Prostate gland (tissue), 2 donors: Measurements from ENCODE around the gene COIL. TPM values are rescaled to one million over a fixed set of nuclear protein-coding genes. Genes with fewer than 3 reads are reported as not detected.
"Not testable (repeated sequence)": the region's sequence is repeated elsewhere in the genome, so short reads cannot be mapped to it uniquely, and the experiment has no call there.

ENCODE experiments used
- DNase-seq: peaks from one replicate; pipeline ENCODE4 v3.0.0-alpha.2; 2019; ENCODE audit warnings: low spot score
- H3K27ac ChIP-seq, 2 donors: fragments of 200-600 bp; sonication (generic); 2 replicates each; pipeline ENCODE4 v1.5.1; 2017 to 2019
- H3K27me3 ChIP-seq: fragments of 200-600 bp; sonication (generic); replicated peaks from 2 replicates; pipeline ENCODE4 v1.5.1; 2019; ENCODE audit not compliant: insufficient read depth
- H3K36me3 ChIP-seq, 2 donors: fragments of 200-600 bp; sonication (generic); 1 replicate in 1 of 2; 2 replicates in 1 of 2; pipeline versions ENCODE4 v1.5.1 to v1.8.1; 2017 to 2019
- H3K4me1 ChIP-seq: fragments of 200-600 bp; sonication (generic); replicated peaks from 2 replicates; pipeline ENCODE4 v1.5.1; 2019
- H3K4me3 ChIP-seq, 2 donors: fragments of 200-600 bp; sonication (generic); 2 replicates each; pipeline ENCODE4 v1.5.1; 2017 to 2019
- H3K9me3 ChIP-seq: fragments of 200-600 bp; sonication (generic); 2 replicates; pipeline ENCODE4 v1.5.1; 2017
- POLR2A ChIP-seq: fragments of 450-650 bp; IDR thresholded peaks from one replicate; pipeline ENCODE4 v1.6.1; 2016; ENCODE audit warnings: antibody characterized with exemption, mild to moderate bottlenecking
- POLR2AphosphoS5 ChIP-seq: sonication (generic); formaldehyde crosslinking; IDR thresholded peaks from one replicate; pipeline ENCODE4 v1.6.1; 2017; ENCODE audit warnings: antibody characterized with exemption
- WGBS: methylation state at CpG from one replicate; pipeline ENCODE4 v1.1.5; 2018; 5-methylcytosine and 5-hydroxymethylcytosine counted together
- intact Hi-C: fragments of 100-400 bp; cut with DNase I; formaldehyde crosslinking; loops from one replicate; pipeline ENCODE4 v1.14.2; 2022
- total RNA-seq, 2 donors: library from RNA; depleted of rRNA; stranded (reverse); fragments of >200 nt; gene quantifications; one replicate each; pipeline ENCODE4 v1.1.0, GENCODE V29; 2016
- TF ChIP-seq, protein P1 (sequence below), 4 experiments: fragments of 200-600 bp in 2 of 4; fragments of 450-650 bp in 2 of 4; sonication (generic) in 2 of 4; IDR thresholded peaks; 1 replicate in 3 of 4; 2 replicates in 1 of 4; pipeline ENCODE4 v1.5.1; 2016 to 2019; ENCODE audit warnings: antibody characterized with exemption in 4 of 4, mild to moderate bottlenecking in 2 of 4, moderate library complexity in 2 of 4

COIL gene
- total RNA-seq, 2 donors from 2014 or later: 14.8 to 22.3 TPM

- no peaks in the 10 kb centered on the region for H3K27me3 ChIP-seq
- H3K9me3 ChIP-seq: no peaks in the 10 kb centered on the region
- WGBS: 94% methylated on average over 10 of the region's 10 CpGs
- H3K4me1 ChIP-seq: no peaks in the 10 kb centered on the region
- no peak for DNase-seq
- H3K4me3 ChIP-seq: no peak overlapping the region
- TF ChIP-seq POLR2A (no peak), POLR2AphosphoS5 (no peak)
- TF ChIP-seq, protein P1, sequence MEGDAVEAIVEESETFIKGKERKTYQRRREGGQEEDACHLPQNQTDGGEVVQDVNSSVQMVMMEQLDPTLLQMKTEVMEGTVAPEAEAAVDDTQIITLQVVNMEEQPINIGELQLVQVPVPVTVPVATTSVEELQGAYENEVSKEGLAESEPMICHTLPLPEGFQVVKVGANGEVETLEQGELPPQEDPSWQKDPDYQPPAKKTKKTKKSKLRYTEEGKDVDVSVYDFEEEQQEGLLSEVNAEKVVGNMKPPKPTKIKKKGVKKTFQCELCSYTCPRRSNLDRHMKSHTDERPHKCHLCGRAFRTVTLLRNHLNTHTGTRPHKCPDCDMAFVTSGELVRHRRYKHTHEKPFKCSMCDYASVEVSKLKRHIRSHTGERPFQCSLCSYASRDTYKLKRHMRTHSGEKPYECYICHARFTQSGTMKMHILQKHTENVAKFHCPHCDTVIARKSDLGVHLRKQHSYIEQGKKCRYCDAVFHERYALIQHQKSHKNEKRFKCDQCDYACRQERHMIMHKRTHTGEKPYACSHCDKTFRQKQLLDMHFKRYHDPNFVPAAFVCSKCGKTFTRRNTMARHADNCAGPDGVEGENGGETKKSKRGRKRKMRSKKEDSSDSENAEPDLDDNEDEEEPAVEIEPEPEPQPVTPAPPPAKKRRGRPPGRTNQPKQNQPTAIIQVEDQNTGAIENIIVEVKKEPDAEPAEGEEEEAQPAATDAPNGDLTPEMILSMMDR (IDR thresholded peaks at IDR 0.05): no peak
- H3K36me3 ChIP-seq: peaks cover 3 to 5% of the 10 kb centered on the region in 2 donors
- intact Hi-C loops: loop anchor here (10.0 kb wide), 1 partner anchor 229 kb away; no protein-coding TSS in a partner anchor
- H3K27ac ChIP-seq: no peak overlapping the region
Observed at GRCh38 chr17:56943505-56944125, 17.2 kb downstream of the COIL start.

DNA sequence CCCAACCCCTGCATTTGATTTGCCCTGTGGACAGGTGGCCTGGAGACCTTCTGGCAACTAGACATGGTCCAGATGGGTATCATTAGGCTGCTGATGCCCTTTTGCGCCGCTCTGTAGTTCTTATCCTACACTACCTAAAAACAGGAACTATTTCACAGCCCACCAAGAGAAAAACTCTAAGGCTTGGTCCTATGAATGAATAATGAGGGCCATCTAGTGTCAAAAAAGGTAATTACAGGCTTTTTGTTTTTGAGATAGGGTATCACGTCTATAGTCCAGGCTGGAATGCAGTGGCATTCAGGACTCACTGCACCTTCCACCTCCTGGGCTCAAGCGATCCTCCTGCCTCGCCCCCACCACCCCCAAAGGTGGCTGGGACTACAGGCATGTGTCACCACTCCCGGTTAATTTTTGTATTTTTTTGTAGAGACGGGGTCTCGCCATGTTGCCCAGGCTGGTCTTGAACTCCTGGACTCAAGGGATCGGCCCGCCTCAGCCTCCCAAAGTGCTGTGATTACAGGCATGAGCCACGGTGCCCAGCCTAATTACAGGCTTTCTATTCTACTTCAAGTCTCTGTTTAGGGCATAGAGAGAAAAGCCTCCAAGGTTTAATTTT, 20.9 kb downstream of the COIL start:
- TF ChIP-seq, protein P1 (IDR thresholded peaks at IDR 0.05): peak; percentile 38 to 75 (median 68)
- TF ChIP-seq POLR2A (no peak), POLR2AphosphoS5 (no peak)
- Histone ChIP-seq H3K4me1 (no peaks in the 10 kb centered on the region), H3K4me3 (no peak overlapping the region), H3K27me3 (no peaks in the 10 kb centered on the region), H3K36me3 (peaks cover 3 to 5% of the 10 kb centered on the region in 2 donors), H3K27ac (no peak overlapping the region), H3K9me3 (no peaks in the 10 kb centered on the region)
- no peak for DNase-seq
- intact Hi-C loops: loop anchor here (2.0 to 10.0 kb wide), 2 partner anchors 121 to 225 kb away; no protein-coding TSS in a partner anchor
- 46% methylated on average over 11 of the region's 11 CpGs for whole genome bisulfite sequencing

DNA sequence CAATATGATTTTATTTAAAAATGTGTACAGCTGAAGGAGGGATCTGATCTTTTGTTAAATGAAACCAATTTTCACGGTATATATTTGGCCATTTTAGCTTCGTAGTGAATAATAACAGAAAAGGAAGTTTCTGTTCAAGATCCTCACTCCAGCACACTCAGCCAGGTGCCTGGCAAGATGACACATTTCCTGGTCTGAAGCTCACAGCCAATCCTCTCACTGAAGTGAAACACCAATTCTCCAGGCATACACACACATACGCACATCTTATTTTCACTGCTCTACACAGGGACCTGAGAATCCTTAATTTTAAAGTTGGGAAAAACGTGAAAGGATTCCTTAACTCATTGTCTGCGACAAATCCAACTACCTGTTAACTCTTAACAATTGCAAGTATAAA, 22.6 kb downstream of the COIL start:
- not testable (repeated sequence) for H3K36me3 ChIP-seq

DNA sequence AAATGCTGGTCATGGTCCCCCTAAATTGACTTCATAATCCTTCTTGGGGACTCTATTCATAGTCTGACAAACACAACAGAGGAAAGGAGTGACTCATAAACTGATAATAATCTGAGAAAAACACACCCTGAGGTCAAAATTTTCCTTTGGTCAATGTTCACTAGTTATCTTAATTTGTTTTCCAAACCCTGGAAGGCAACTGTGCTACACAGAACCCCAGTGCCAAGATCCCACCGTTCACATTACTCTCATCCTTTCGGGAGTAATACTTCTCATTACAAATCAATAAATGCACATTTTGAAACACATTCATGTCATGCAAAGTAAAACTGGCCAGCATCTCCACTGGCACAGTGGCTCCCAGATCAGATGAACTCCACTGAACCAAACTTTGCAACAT, 23.2 kb downstream of the COIL start:
- WGBS: 50% methylated on average over 2 of the region's 2 CpGs
- TF ChIP-seq POLR2AphosphoS5: no peak
- Histone ChIP-seq H3K27ac (no peak overlapping the region), H3K9me3 (no peaks in the 10 kb centered on the region), H3K27me3 (no peaks in the 10 kb centered on the region), H3K4me1 (no peaks in the 10 kb centered on the region), H3K36me3 (peaks cover 0 to 5% of the 10 kb centered on the region in 2 donors), H3K4me3 (no peak overlapping the region)
- DNase-seq: no peak
- intact Hi-C loops: no loop called here

More for the DNA sequence above, 22.6 kb downstream of the COIL start:
- DNase-seq, H3K27ac ChIP-seq, H3K9me3 ChIP-seq, H3K4me1 ChIP-seq, H3K27me3 ChIP-seq, H3K4me3 ChIP-seq, intact Hi-C loops: not testable (repeated sequence)
- WGBS: 85% methylated on average over 5 of the region's 5 CpGs

- DNase-seq: no peak
- Histone ChIP-seq H3K4me1 (no peaks in the 10 kb centered on the region), H3K4me3 (no peak overlapping the region), H3K9me3 (no peaks in the 10 kb centered on the region), H3K36me3 (peaks cover 0 to 5% of the 10 kb centered on the region in 2 donors), H3K27me3 (no peaks in the 10 kb centered on the region), H3K27ac (no peak overlapping the region)
- no peak for TF ChIP-seq POLR2A
- TF ChIP-seq, protein P1 (IDR thresholded peaks at IDR 0.05): no peak
- TF ChIP-seq POLR2AphosphoS5: no peak
- 52% methylated on average over 6 of the region's 6 CpGs for WGBS
- intact Hi-C loops: no loop called here
Observed at GRCh38 chr17:56936697-56937322, 24.0 kb downstream of the COIL start.
